IPS-NIHi7 (cell line): Measurements from ENCODE around the gene SMYD3.

Source experiments
- DNase-seq: peaks from one replicate; pipeline ENCODE4 v3.0.0; 2012; ENCODE audit warnings: mixed read lengths; ENCODE audit errors: extremely low spot score

The SMYD3 gene

DNA sequence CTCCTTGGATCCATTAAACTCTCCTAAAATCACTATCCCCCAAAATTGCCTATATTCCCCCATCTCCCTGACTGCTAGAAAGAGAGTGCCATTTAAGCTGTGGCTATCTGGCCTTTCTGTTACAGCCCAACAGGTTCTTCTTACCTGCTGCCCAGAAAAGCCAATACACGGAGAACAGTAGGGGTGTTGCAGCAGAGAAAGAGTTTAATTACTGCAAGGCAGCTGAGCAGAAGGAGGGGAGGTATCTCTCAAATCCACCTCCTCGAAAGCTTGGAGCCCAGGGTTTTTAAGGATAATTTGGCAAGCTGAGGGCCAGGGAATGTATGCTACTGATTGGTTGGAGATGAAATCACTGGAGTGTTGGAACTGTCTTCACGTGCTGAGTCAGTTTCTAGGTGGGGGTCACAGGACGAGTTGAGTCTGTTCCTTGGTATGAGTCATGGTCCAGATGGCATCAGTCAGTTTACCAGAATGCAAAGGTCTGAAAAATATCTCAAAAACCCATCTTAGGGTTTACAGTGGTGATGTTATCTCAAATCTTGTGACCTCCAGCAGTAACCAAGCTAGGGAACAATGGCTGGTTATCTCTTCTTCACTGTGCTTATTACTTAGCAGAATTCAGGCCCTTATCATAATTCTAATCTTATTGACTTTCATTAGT, 89.8 kb downstream of the SMYD3 start:
- DNase-seq: no peak

DNA sequence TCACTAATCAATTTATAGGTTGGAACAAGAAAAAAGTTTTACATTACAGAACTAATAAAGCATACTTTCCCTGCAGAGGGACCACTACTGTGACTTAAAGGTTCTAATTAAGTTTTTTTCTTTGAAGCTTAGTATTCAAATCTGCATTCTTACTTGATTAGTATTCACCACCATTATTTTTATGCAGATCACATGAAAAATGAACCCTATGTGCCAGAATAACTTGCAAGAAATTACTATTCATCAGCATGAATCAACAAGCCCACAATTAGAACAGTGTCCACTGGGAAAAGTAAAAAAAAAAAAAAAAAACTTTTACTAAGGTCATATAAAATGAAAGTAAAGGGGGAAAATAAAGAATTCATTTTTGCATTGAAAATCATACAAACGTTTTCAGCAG, 90.8 kb downstream of the SMYD3 start:
- DNase-seq: no peak

GRCh38 chr1:246415028-246415427, 92.1 kb downstream of the SMYD3 start:
- DNase-seq: no peak

DNA sequence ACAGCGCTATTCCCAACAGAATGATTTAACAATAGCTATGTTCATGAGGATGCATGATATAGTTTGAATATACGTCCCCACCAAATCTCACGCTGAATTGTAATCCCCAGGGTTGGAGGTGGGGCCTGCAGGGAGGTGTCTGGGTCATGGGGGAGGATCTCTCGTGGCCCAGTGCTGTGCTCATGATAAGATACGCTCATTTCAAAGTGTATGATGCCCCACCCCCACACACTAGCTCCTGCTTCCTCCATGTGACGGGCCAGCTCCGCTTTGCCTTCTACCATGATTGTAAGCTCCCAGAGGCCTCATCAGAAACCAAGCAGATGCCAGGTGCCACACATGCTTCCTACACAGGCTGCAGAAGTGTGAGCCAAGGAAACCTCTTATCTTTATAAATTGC, 93.6 kb downstream of the SMYD3 start:
- DNase-seq: no peak

- DNase-seq: no peak
Measured at GRCh38 chr1:246404078-246404477, 103.0 kb downstream of the SMYD3 start.

DNA sequence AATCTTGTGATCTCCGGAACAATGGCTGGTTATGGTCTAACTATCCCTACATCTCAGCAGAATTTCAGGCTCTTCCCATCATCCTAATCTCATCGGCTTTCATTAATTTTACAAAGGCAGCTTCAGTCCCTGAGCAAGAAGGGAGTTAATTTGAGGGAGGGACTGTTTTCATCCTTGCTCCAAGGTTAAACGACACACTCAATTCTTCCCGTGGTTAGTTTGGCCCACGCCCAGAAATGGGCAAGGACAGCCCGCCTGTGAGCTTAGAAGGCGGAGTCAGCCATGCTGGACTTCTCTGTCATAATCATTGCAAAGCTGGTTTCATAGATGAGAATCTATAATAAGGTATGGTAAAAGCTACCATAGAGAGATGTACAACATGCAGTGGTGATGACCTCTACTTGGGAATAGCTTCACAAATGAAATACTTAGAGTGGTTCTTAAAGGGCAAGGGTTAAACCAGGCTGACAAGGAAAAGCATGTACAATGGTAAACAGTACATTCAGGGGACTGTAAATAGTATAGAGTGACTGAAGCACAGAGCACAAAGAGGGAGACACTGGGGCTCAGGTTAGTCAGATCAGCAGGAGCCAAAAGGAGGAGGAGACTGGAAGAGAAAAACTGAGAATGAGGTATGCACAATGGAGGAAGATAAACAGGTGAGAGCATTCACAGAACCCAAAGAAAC, 108.8 kb downstream of the SMYD3 start:
- DNase-seq: no peak

DNA sequence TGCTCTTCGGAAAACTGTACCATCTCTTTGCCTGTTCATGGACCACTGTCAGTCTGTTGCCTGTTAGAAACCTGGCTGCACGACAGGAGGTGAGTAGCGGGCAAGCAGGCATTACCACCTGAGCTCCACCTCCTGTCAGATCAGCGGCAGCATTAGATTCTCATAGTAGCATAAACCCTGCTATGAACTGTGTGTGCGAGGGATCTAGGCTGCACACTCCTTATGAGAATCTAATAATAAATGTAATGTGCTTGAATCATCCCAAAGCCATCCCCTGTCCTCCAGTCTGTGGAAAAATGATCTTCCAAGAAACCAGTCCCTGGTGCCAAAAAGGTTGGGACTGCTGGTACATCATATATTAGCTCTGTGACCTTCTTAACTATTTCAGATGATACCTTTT, 110.0 kb downstream of the SMYD3 start:
- no peak for DNase-seq

GRCh38 chr1:246396322-246396721, 110.8 kb downstream of the SMYD3 start:
- DNase-seq: no peak

- no peak for DNase-seq
Measured at GRCh38 chr1:246394121-246394520, 113.0 kb downstream of the SMYD3 start.

DNA sequence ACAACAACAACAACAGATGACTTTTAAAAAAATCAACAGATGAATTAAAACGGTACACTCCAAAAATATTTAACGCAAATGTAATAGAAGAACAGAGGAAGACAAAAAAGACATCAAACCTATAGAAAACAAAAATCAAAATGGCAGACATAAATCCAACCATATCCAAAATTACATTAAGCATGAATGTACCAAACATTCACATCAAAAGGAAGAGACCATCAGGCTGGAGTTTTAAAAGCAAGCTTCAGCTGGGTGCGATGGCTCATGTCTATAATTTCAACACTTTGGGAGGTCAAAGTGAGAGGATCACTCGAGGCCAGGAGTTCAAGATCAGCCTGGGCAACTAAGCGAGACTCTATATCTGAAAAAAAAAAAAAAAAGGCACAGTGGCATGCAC, 116.2 kb downstream of the SMYD3 start:
- DNase-seq: no peak

- no peak for DNase-seq
Measured at GRCh38 chr1:246384616-246385015, 122.5 kb downstream of the SMYD3 start.

- DNase-seq: no peak
Measured at GRCh38 chr1:246383791-246384190, 123.3 kb downstream of the SMYD3 start.

- no peak for DNase-seq
Measured at GRCh38 chr1:246383239-246383589, 123.9 kb downstream of the SMYD3 start.

- DNase-seq: no peak
Measured at GRCh38 chr1:246382589-246383238, 124.4 kb downstream of the SMYD3 start.

DNA sequence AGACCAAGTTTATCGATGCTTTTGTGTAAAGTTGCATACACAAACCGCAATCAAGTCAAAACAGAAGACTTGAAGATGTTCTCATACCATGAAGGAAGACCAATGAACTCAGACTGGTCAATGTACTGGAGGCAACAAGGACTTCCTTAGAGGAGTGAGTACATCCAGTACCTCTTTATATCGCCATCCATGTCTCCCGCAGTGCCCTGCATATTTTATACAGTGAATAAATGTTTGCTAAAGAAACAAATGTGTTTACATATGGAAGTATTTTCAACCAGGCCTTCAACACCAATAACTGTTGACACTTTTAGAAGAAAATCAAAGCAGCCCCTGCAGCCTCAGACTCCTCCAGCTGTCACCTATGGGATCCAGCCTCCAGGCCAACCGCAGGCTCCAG, 125.6 kb downstream of the SMYD3 start:
- DNase-seq: no peak

DNA sequence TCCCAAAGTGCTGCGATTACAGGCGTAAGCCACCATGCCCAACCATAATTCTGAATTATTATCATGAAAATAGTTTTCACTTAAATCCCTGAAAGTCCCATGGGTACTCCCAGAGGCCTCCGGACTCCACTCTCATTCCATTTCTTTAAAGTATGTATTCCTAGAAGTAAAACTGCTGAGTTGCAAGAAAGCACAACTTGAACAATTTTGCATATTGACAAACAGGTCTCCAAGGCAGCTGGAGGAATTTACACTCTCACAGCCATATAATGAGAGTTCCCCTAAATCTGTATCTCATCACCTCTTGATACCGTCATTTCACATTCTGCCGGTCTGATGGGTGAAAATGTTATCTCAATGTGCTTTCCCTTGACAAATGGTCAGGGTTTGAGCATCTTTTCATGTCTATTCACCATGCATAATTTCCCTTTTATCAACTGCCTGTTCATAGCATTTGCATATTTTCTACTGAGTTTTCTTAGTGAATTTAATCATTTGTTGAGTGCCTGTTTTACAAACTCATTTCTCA, 129.4 kb downstream of the SMYD3 start:
- DNase-seq: no peak

- DNase-seq: no peak
Measured at GRCh38 chr1:246373828-246374569, 133.1 kb downstream of the SMYD3 start.

- no peak for DNase-seq
Measured at GRCh38 chr1:246372559-246372958, 134.5 kb downstream of the SMYD3 start.

GRCh38 chr1:246367041-246367440, 140.0 kb downstream of the SMYD3 start:
- no peak for DNase-seq

DNA sequence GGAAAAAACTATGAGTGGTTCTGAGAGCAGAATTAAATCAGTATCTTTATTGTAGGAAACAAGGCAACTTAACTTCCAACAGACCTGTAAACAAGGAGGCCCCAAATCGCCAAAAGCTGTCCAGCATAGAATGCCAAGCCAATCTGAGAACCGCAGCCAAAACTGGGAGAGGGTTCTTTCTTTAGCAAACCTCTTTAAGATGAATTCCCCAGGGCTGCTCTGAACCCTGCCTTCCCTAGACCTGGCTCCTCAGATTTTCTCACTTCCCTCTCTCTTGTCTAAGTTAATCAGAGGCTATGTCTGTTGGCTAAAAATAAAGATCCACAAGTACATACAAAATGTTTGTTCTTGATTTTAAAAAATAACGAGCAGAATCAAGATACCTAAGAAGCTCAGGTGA, 141.4 kb downstream of the SMYD3 start:
- DNase-seq: no peak

- no peak for DNase-seq
Measured at GRCh38 chr1:246364415-246364941, 142.6 kb downstream of the SMYD3 start.

DNA sequence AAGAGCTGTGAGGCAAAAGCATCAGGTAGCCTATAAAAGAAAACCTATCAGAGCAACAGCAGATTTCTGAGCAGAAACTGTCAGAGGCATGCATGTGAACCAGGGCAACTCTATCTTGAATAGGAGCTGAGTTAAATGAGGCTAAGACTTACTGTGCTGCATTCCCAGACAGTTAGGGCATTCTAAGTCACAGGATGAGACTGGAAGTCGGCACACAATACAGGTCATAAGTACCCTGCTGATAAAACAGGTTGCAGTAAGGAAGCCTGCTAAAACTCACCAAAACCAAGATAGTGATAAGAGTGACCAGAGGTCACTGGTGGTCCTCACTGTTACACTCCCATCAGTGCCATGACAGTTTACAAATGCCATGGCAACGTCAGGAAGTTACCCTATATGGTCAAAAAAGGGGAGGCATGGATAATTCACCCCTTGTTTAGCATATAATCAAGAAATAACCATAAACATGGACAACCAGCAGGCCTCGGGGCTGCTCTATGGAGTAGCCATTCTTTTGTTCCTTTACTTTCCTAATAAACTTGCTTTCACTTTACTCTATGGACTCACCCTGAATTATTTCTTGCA, 150.0 kb downstream of the SMYD3 start:
- peak; percentile 12 for DNase-seq
